GM12891 (cell line): ENCODE data around the gene ZNF433.
"Not testable (repeated sequence)": the region's sequence is repeated elsewhere in the genome, so short reads cannot be mapped to it uniquely, and the experiment has no call there.

Experiments
- DNase-seq: peaks from one replicate; pipeline ENCODE4 v3.0.0; 2011; ENCODE audit warnings: low spot score; ENCODE audit not compliant: insufficient read length
- FAIRE-seq: peaks from 2 replicates; lab custom pipeline; 2011; peaks lifted over from hg19 to GRCh38; lab: Jason Lieb, UNC
- PAX5 ChIP-seq: IDR thresholded peaks from 2 replicates; pipeline ENCODE4 v1.6.1; 2011; ENCODE audit warnings: low read length, moderate library complexity, mild to moderate bottlenecking; ENCODE audit not compliant: insufficient read depth, severe bottlenecking
- POLR2A ChIP-seq: IDR thresholded peaks from 2 replicates; pipeline ENCODE4 v1.6.1; 2011; ENCODE audit warnings: low read depth, low read length, control low read depth
- POLR2AphosphoS5 ChIP-seq: IDR thresholded peaks from 2 replicates; pipeline ENCODE4 v1.6.1; 2011; ENCODE audit warnings: low read depth, low read length, control low read depth
- POU2F2 ChIP-seq: IDR thresholded peaks from 2 replicates; pipeline ENCODE4 v1.6.1; 2011; ENCODE audit warnings: low read depth, mild to moderate bottlenecking, control low read depth, low read length, moderate library complexity
- SPI1 ChIP-seq: IDR thresholded peaks from 2 replicates; pipeline ENCODE4 v1.6.1; 2011; ENCODE audit warnings: low read depth, low read length, control low read depth
- TAF1 ChIP-seq: IDR thresholded peaks from 2 replicates; pipeline ENCODE4 v1.6.1; 2011; ENCODE audit warnings: low read depth, low read length, control low read depth

Gene ZNF433

GRCh38 chr19:12047868-12048267, 12.4 kb upstream of the ZNF433 start:
- TF ChIP-seq SPI1 (no peak), TAF1 (no peak), POLR2AphosphoS5 (no peak), POU2F2 (no peak), POLR2A (no peak), PAX5 (no peak)
- FAIRE-seq (no peak), DNase-seq (no peak)

- FAIRE-seq = no peak
- DNase-seq = no peak
- TF ChIP-seq PAX5 = no peak
Measured at GRCh38 chr19:12043752-12044422, 8.4 kb upstream of the ZNF433 start.

- FAIRE-seq (no peak), DNase-seq (no peak)
- TF ChIP-seq POLR2AphosphoS5 (no peak), SPI1 (no peak), PAX5 (no peak), POLR2A (no peak), POU2F2 (no peak), TAF1 (no peak)
Measured at GRCh38 chr19:12042893-12043292, 7.4 kb upstream of the ZNF433 start.

- FAIRE-seq (no peak), DNase-seq (no peak)
- TF ChIP-seq PAX5 (no peak), POLR2AphosphoS5 (no peak), POLR2A (no peak), POU2F2 (no peak), SPI1 (no peak)
Measured at GRCh38 chr19:12034620-12035019, 859 bp downstream of the ZNF433 start.

- no peak for TF ChIP-seq SPI1
- FAIRE-seq (no peak), DNase-seq (no peak)
Measured at GRCh38 chr19:12034198-12034597, 1.3 kb downstream of the ZNF433 start.

GRCh38 chr19:12015753-12016116, 19.7 kb downstream of the ZNF433 start:
- FAIRE-seq = no peak
- no peak for TF ChIP-seq PAX5
- no peak for TF ChIP-seq SPI1
- no peak for TF ChIP-seq POLR2A
- no peak for TF ChIP-seq TAF1
- no peak for TF ChIP-seq POLR2AphosphoS5
- TF ChIP-seq POU2F2 = no peak
- DNase-seq = no peak

GRCh38 chr19:12015015-12015752, 20.3 kb downstream of the ZNF433 start:
- FAIRE-seq (no peak), DNase-seq (no peak)
- no peak for TF ChIP-seq PAX5
- no peak for TF ChIP-seq POLR2A
- TF ChIP-seq POLR2AphosphoS5 = no peak

GRCh38 chr19:12000152-12000981, 35.1 kb downstream of the ZNF433 start:
- DNase-seq = peak; percentile 42
- peak; percentile 62 for TF ChIP-seq PAX5
- TF ChIP-seq TAF1 = no peak
- peak; percentile 13; the same call in 1 of the 2 replicates for TF ChIP-seq POU2F2
- no peak for FAIRE-seq

GRCh38 chr19:11995174-11995573, 40.3 kb downstream of the ZNF433 start:
- TF ChIP-seq TAF1 (no peak), POLR2A (no peak), POLR2AphosphoS5 (no peak), POU2F2 (no peak), PAX5 (no peak), SPI1 (no peak)
- FAIRE-seq = no peak
- DNase-seq = no peak

GRCh38 chr19:11991921-11992320, 43.6 kb downstream of the ZNF433 start:
- not testable (repeated sequence) for DNase-seq, FAIRE-seq

GRCh38 chr19:11989112-11989456, 46.4 kb downstream of the ZNF433 start:
- FAIRE-seq (no peak), DNase-seq (no peak)
- TF ChIP-seq POLR2AphosphoS5 (no peak), TAF1 (no peak), POU2F2 (no peak), PAX5 (no peak), SPI1 (no peak), POLR2A (no peak)
